NB4 (cell line): ENCODE data around the gene PTS.

Source experiments
- MYC ChIP-seq: IDR thresholded peaks from 2 replicates; pipeline ENCODE4 v1.6.1; 2011; ENCODE audit warnings: low read depth, low read length
- POLR2A ChIP-seq: IDR thresholded peaks from 2 replicates; pipeline ENCODE4 v1.6.1; 2011; ENCODE audit warnings: mild to moderate bottlenecking; ENCODE audit not compliant: insufficient read length; ENCODE audit errors: extremely low read depth
- TF ChIP-seq, protein P1 (sequence below): IDR thresholded peaks from one replicate; pipeline ENCODE4 v1.5.1; 2012; ENCODE audit warnings: low read depth, low read length
- TF ChIP-seq, protein P2 (sequence below): IDR thresholded peaks from 2 replicates; pipeline ENCODE4 v1.6.1; 2011; ENCODE audit warnings: low read depth, low read length

DNA sequence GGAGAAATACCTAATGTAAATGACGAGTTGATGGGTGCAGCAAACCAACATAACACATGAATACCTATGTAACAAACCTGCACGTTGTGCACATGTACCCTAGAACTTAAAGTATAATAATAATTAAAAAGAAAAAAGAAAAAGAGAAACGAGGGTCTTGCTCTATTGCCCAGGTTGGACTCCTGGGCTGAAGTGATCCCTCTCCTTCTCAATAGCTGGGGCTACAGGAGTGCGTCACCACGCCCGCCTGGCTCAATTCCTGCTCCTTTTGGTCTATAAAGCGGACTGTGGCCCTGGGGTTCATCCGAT, 521 bp upstream of the PTS start:
- TF ChIP-seq, protein P1, sequence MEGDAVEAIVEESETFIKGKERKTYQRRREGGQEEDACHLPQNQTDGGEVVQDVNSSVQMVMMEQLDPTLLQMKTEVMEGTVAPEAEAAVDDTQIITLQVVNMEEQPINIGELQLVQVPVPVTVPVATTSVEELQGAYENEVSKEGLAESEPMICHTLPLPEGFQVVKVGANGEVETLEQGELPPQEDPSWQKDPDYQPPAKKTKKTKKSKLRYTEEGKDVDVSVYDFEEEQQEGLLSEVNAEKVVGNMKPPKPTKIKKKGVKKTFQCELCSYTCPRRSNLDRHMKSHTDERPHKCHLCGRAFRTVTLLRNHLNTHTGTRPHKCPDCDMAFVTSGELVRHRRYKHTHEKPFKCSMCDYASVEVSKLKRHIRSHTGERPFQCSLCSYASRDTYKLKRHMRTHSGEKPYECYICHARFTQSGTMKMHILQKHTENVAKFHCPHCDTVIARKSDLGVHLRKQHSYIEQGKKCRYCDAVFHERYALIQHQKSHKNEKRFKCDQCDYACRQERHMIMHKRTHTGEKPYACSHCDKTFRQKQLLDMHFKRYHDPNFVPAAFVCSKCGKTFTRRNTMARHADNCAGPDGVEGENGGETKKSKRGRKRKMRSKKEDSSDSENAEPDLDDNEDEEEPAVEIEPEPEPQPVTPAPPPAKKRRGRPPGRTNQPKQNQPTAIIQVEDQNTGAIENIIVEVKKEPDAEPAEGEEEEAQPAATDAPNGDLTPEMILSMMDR, result no peak
- TF ChIP-seq POLR2A (no peak), MYC (no peak)
- TF ChIP-seq, protein P2, sequence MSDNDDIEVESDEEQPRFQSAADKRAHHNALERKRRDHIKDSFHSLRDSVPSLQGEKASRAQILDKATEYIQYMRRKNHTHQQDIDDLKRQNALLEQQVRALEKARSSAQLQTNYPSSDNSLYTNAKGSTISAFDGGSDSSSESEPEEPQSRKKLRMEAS, result no peak
